DMS114 treated with DMSO at 0.1 percent for 48 hours (cell line): ENCODE data around the gene COL6A5.

Experiments
- DNase-seq: peaks from one replicate; lab custom pipeline; 2025; ENCODE audit not compliant: unreplicated experiment; lab: John Stamatoyannopoulos, UW

Gene COL6A5

GRCh38 chr3:130516645-130517512, 171.4 kb downstream of the COL6A5 start, which contains the start of gene COL6A6:
Gene COL6A6 (plus strand): TSS chr3:130517177. CDS start chr3:130560365, 43,188 bp downstream.
- DNase-seq: no peak

GRCh38 chr3:130517602-130518001, 172.1 kb downstream of the COL6A5 start:
- no peak for DNase-seq

- DNase-seq: no peak
These were observed 174.3 kb downstream of the COL6A5 start for GRCh38 chr3:130519754-130520153.

DNA sequence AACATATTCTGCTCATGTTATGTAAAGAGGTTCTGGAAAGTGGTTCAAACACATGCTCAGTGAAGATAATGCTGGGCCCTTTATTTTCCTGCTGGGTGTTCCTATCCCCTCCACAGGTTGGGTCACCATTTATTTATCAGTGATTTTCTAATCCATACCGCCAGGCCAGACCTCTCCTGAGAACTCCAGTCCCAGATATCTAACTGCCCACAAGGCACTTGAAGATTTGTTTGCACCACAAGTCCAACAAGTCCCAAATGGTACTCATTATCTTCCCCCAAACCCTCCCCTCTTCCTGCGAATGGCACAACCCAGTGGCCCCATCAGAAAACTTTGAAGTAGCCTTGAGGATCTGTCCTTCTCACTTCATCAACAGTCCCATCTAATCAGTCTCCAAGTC, 176.9 kb downstream of the COL6A5 start:
- DNase-seq: no peak

- DNase-seq: no peak
These were observed 182.0 kb downstream of the COL6A5 start for GRCh38 chr3:130527426-130527825.

DNA sequence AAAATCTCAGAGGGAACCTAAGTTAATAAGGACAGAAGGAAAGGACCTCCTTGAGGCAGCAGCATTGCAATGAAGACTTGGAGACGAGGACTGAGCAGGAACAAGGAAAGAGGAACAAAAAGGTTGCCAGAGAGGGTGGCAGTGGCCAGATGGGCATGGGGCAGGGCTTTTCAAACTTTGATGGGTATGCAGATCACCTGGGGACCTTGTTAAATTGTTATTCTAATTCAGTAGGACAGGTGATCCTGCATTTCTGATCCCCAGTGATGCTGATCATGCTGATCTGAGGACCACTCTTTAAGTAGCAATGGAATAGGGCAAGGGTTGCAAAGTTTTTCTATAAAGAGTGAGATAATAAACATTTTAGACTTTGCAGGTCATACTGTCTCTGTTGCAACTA, 182.6 kb downstream of the COL6A5 start:
- no peak for DNase-seq

DNA sequence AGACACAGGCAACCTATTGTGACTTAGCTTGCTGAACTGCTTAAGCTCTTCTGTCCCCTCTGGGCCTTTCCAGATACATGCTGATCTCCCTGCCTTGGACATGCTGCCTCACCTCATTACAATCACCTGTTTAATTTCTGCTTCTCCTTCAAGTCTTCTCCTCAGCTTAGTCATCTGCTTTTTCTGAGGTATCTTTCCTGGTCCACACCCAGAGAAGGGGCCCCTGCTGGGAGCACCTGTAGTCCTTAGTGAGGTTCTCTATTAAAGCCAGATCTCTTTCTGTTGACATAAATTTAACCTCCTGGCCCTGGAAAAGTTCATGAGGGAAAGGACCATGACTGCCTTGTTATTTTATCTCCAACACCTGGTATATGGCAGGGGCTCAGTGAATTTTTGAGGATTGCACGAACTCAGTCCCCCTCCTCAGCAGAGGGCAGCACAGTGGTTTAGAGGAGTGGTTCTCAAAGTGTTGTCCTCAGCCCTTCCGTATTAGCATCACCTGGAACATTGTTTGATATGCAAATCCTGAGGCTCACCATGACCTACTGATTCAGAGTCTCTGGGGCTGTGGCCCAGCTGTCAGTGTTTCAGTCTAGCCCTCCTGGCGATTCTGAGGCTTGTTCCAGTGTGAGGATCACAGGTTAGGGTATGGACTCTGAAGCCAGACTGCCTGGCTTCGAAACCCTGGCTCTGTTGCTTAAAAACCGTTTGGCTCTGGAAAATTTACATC, 184.2 kb downstream of the COL6A5 start:
- DNase-seq: no peak

GRCh38 chr3:130533247-130533646, 187.8 kb downstream of the COL6A5 start:
- DNase-seq: no peak
